Measurements from ENCODE around the gene FUT8. TPM values are rescaled to one million over a fixed set of nuclear protein-coding genes. Genes with fewer than 3 reads are reported as not detected.

FUT8 gene
- total and polyA plus RNA-seq, 2 of the 8 experiments (the other 6 are each of a cell fraction or from before 2014, with no cell fraction given), result 10.5 to 25.1 TPM

DNA sequence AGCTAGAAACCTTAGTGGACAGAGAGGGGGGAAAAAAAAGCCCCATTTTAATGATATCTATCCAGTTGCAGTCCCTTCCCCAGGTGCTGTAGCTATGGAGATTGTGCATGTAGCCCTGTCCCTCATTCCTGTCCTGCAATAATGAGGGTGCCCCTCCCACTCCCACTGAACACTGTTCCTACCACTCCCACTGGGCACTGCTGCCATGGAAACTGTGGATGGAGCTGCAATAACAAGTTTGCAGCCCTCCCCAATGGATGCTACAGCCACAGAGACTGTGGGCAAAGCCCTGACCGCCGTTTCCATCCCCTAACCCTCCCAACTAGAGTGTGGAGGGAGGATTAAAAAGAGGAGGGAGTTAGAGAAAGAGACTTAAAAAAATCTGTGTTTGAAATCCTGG lies 238.3 kb downstream of the FUT8 start:
- Histone ChIP-seq H3K4ac (replicated peaks; ENCODE audit: insufficient read length, low read depth, low read length) (no peak overlapping the region), H2BK5ac (ENCODE audit: low read depth, low read length) (no peak overlapping the region), H3K9me3 (ENCODE audit: insufficient read depth in 2 of 2, low read depth in 1 of 2, low read length in 1 of 2) (no peaks in the 10 kb centered on the region), H2AFZ (ENCODE audit: low read length) (no peak overlapping the region), H3K18ac (ENCODE audit: extremely low read depth, low read length) (no peak overlapping the region), H3K23me2 (ENCODE audit: low read depth, low read length) (no peaks in the 10 kb centered on the region), H3K4me2 (ENCODE audit: insufficient read depth in 1 of 2, low read depth in 2 of 2, low read length in 2 of 2) (no peak overlapping the region), H2BK120ac (replicated peaks; ENCODE audit: low read depth, low read length) (no peak overlapping the region), H2BK12ac (ENCODE audit: low read depth, low read length) (no peak overlapping the region), H3K9ac (replicated peaks in 1 of 4; ENCODE audit: extremely low read depth in 1 of 4, low read depth in 3 of 4, low read length in 3 of 4) (no peak overlapping the region), H4K8ac (ENCODE audit: extremely low read depth, insufficient read depth, low read length) (no peak overlapping the region), H3K27ac (ENCODE audit: low read depth, low read length) (no peak overlapping the region), H4K91ac (replicated peaks; ENCODE audit: insufficient read length, low read length) (no peak overlapping the region), H3K36me3 (ENCODE audit: control insufficient read depth in 2 of 4, insufficient read depth in 4 of 4, low read length in 3 of 4) (no peaks in the 10 kb centered on the region), H2BK15ac (ENCODE audit: low read length) (no peak overlapping the region), H2BK20ac (ENCODE audit: low read length) (no peak overlapping the region), H4K20me1 (replicated peaks in 1 of 2; ENCODE audit: control insufficient read depth in 1 of 2, insufficient read depth in 2 of 2, low read length in 2 of 2) (no peaks in the 10 kb centered on the region), H3K56ac (replicated peaks; ENCODE audit: insufficient read length, low read depth, low read length) (no peak overlapping the region), H3K79me2 (ENCODE audit: control insufficient read depth in 1 of 2, insufficient read depth in 2 of 2, low read length in 2 of 2) (no peaks in the 10 kb centered on the region), H3K14ac (ENCODE audit: insufficient read length) (no peak overlapping the region), H4K5ac (ENCODE audit: insufficient read length, low read depth, low read length) (no peak overlapping the region), H3K23ac (ENCODE audit: insufficient read length) (no peak overlapping the region), H3K27me3 (replicated peaks in 1 of 4; ENCODE audit: control insufficient read depth in 3 of 4, extremely low read depth in 1 of 4, insufficient read depth in 3 of 4, low read length in 3 of 4) (no peaks in the 10 kb centered on the region), H3K4me3 (ENCODE audit: extremely low read depth in 1 of 4, insufficient read depth in 2 of 4, low read depth in 3 of 4, low read length in 4 of 4) (no peak overlapping the region), H3K79me1 (ENCODE audit: low read depth, low read length) (no peaks in the 10 kb centered on the region), H3K4me1 (replicated peaks in 1 of 4; ENCODE audit: control insufficient read depth in 3 of 4, insufficient read depth in 4 of 4, low read length in 3 of 4) (no peaks in the 10 kb centered on the region), H2AK5ac (ENCODE audit: low read depth, low read length) (no peak overlapping the region)
- DNase-seq (ENCODE audit: low read depth in 1 of 2, low spot score in 2 of 2), result no peak
- POLR2A ChIA-PET (ENCODE audit: partially characterized antibody), result no interaction called here
- WGBS, 2 experiments (ENCODE audit: extremely low coverage in 1 of 2, insufficient coverage in 1 of 2, insufficient read length in 1 of 2, insufficient replicate concordance in 2 of 2, low coverage in 1 of 2, low lambda C conversion rate in 2 of 2, missing lambda C conversion rate in 1 of 2), result 86% methylated on average over 2 of the region's 2 CpGs; no CpG with 5 or more reads in 1 of the 2 experiments
- FAIRE-seq, result no peak
- TF ChIP-seq KDM5A (IDR thresholded peaks at IDR 0.05; ENCODE audit: low read length), result no peak
- TF ChIP-seq SAP30 (IDR thresholded peaks at IDR 0.05; ENCODE audit: insufficient read depth, insufficient replicate concordance, low read length), result no peak
- CTCF ChIA-PET (ENCODE audit: partially characterized antibody), result no interaction called here

All from H1 (cell line).